ENCODE data around the gene RYR2.

DNA sequence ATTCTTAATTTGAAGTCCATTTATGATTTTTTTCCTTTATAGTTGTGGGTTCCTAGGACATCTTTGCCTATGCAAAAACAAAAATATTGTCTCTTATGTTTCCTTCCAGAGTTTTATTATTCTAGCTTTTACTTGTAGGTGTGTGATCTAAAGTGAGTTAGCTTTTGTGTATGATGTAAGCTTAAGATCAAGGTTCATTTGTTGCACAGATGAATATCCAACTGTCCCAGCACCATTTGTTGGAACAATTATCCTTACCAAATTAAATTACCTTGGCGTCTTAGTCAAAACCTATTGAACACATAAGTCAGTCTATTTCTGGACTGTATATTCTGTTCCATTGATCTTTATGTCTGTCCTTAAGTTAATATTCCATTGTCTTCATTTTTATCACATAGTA is 511.1 kb downstream of the RYR2 start:
- TF ChIP-seq, protein P1, sequence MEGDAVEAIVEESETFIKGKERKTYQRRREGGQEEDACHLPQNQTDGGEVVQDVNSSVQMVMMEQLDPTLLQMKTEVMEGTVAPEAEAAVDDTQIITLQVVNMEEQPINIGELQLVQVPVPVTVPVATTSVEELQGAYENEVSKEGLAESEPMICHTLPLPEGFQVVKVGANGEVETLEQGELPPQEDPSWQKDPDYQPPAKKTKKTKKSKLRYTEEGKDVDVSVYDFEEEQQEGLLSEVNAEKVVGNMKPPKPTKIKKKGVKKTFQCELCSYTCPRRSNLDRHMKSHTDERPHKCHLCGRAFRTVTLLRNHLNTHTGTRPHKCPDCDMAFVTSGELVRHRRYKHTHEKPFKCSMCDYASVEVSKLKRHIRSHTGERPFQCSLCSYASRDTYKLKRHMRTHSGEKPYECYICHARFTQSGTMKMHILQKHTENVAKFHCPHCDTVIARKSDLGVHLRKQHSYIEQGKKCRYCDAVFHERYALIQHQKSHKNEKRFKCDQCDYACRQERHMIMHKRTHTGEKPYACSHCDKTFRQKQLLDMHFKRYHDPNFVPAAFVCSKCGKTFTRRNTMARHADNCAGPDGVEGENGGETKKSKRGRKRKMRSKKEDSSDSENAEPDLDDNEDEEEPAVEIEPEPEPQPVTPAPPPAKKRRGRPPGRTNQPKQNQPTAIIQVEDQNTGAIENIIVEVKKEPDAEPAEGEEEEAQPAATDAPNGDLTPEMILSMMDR (IDR thresholded peaks at IDR 0.05), result no peak
- TF ChIP-seq POLR2AphosphoS5 (IDR thresholded peaks at IDR 0.05; ENCODE audit: low read depth, low read length), result no peak
- TF ChIP-seq EZH2phosphoT487 (IDR thresholded peaks at IDR 0.05; ENCODE audit: borderline replicate concordance, low read depth), result no peak

All from SK-N-SH (cell line).